T-helper 2 cell treated with Interferon-gamma antibody and Interleukin-4, amounts not matched to agents 100 ng/mL and 5 ng/mL, for 36 hours (primary cell): ENCODE results near the gene RAP1B. TPM values are rescaled to one million over a fixed set of nuclear protein-coding genes. Genes with fewer than 3 reads are reported as not detected.
"Not testable (repeated sequence)": the region's sequence is repeated elsewhere in the genome, so short reads cannot be mapped to it uniquely, and the experiment has no call there.

Experiments
- intact Hi-C: fragments of 100-400 bp; cut with micrococcal nuclease; formaldehyde crosslinking; loops from one replicate; pipeline ENCODE4 v1.15.1; 2023
- total RNA-seq: library from RNA; stranded (reverse); gene quantifications from 2 replicates; pipeline ENCODE4 v1.2.3, GENCODE V29; 2022

The RAP1B gene
- total RNA-seq, 1 donor from 2014 or later = 201 TPM

GRCh38 chr12:68631227-68631626 is 20.5 kb downstream of the RAP1B start:
- intact Hi-C loops = loop anchor here (5.0 kb wide), 1 partner anchor 179 kb away; no protein-coding TSS in a partner anchor

DNA sequence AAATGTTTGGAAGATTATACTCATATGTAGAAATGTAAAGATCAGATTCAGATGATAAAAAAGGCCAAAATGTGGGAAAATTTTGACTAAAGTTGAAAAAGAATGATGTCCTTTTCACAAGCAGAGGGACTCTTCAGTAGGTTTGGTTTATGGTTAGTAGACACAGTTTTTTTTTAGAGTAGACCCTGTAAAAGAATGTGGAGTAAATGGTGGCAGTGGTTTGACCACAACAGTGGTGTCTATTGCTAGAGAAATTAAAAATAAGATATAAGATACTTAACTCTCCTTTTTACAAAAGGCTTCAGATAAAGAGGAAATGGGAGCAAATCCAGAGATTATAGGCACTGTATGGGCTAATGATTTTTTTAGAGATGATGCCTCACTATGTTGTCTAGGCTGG is 21.8 kb downstream of the RAP1B start:
- intact Hi-C loops = loop anchor here (5.0 kb wide), 1 partner anchor 180 kb away; no protein-coding TSS in a partner anchor

GRCh38 chr12:68633614-68634558 is 23.2 kb downstream of the RAP1B start:
- intact Hi-C loops = loop anchor here (5.0 kb wide), 1 partner anchor 182 kb away; no protein-coding TSS in a partner anchor

GRCh38 chr12:68636268-68636667 is 25.6 kb downstream of the RAP1B start:
- intact Hi-C loops = no loop called here

- intact Hi-C loops = not testable (repeated sequence)
Observed at GRCh38 chr12:68637439-68637838, 26.7 kb downstream of the RAP1B start.

DNA sequence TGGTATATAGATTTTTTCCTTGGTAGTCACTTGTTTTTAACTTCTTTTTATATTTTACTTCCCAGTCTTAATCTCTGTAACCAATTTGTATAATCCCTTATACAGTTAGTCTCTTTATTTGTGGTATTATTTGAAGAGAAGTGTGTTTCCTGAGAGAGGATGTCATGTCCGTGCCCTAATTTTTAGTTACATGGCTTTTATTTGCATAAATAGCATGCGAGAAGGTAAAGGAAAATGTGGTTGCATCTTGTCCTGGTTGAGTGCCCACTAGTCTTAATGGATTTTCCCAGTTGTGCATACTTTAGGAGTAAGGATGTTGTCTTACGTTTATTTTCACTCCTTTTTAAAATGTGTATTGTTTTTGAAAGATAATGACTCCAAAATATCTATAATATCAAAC is 27.5 kb downstream of the RAP1B start:
- intact Hi-C loops = no loop called here

DNA sequence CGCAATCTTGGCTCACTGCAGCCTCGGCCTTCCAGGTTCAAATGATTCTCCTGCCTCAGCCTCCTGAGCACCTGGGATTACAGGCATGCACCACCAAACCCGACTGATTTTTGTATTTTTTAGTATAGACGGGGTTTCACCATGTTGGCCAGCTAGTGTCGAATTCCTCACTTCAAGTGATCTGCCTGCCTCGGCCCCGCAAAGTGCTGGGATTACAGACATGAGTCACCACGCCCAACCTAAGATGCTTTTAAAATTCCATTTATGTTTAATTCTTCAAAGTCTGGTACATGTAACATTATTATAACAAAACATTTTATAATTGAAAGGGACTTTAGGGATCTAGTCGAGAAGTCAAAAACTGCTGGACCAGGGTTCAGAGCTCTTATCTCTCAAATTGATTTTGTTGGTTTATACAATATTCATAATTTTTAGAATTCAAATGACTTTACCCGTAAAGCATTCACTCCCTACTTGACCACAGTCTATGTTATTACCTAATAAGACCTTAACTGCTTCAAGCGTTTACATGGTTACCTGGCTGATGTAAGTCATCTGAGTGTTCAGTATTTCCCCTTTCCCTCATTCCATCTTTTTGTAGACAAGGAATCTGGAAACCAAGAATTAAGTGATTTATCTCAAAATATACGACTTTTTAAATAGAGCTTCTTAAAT is 28.2 kb downstream of the RAP1B start:
- intact Hi-C loops = no loop called here

GRCh38 chr12:68639396-68639767 is 28.7 kb downstream of the RAP1B start:
- intact Hi-C loops = no loop called here

DNA sequence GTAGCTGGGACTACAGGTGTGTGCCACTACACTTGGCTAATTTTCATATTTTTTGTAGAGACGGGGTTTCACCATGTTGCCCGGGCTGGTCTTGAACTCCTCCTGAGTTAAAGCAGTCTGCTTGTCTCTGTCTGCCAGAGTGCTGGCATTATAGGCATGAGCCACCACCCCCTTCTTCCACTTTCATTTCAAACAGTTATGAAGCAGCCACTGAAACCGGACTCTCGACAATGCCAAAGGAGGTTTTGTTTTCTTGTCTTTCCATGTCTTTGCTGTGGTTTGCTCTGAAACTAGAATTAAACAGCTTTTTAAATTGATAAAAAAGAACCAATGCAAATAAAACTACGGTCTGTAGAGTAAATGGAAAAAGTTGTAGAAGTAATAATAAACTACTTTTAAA is 30.4 kb downstream of the RAP1B start:
- intact Hi-C loops = loop anchor here (1.0 to 5.0 kb wide), 2 partner anchors 31 to 46 kb away; partner anchors contain the start of genes NUP107 and RAP1B

GRCh38 chr12:68646484-68646883 is 35.8 kb downstream of the RAP1B start:
- intact Hi-C loops = no loop called here

GRCh38 chr12:68647507-68647906 is 36.8 kb downstream of the RAP1B start:
- intact Hi-C loops = no loop called here

GRCh38 chr12:68648179-68648578 is 37.5 kb downstream of the RAP1B start:
- intact Hi-C loops = no loop called here

- intact Hi-C loops = no loop called here
Observed at GRCh38 chr12:68665016-68665569, 54.4 kb downstream of the RAP1B start.

- intact Hi-C loops = no loop called here
Observed at GRCh38 chr12:68667291-68667690, 56.6 kb downstream of the RAP1B start.

GRCh38 chr12:68667896-68668295 is 57.2 kb downstream of the RAP1B start:
- intact Hi-C loops = no loop called here

GRCh38 chr12:68671179-68671578 is 60.5 kb downstream of the RAP1B start:
- intact Hi-C loops = no loop called here

GRCh38 chr12:68673788-68674187 is 63.1 kb downstream of the RAP1B start:
- intact Hi-C loops = no loop called here

DNA sequence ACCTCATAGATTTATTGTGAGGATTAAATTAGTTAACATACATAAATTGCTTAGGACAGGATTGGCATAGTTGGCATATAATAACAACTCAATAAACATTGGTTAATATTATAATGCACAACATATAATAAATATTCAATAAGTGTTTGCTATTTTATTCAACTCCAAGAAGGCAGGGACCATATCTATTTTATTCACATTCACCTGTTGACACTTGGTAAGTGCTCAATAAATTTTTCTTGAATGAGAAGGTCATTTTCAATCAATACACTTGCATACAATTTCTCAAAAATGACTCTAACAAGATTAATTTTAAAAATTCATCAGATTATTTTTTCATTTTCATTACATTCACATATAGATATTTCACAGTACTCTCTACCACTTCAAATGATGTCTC is 63.7 kb downstream of the RAP1B start:
- intact Hi-C loops = no loop called here

- intact Hi-C loops = loop anchor here (1.0 to 5.0 kb wide), 3 partner anchors 11 to 1408 kb away; partner anchors contain the start of genes CAND1 and NUP107
Observed at GRCh38 chr12:68675101-68675842, 64.6 kb downstream of the RAP1B start.

- intact Hi-C loops = loop anchor here (5.0 kb wide), 1 partner anchor 1410 kb away; the partner anchor contains the start of gene CAND1
Observed at GRCh38 chr12:68676854-68677253, 66.2 kb downstream of the RAP1B start.

- intact Hi-C loops = loop anchor here (1.0 to 10.0 kb wide), 9 partner anchors 11 to 461 kb away; partner anchors contain the start of genes IL26, MDM1, MDM2 and RAP1B
Observed at GRCh38 chr12:68686262-68686594, 75.5 kb downstream of the RAP1B start.
